Astrocyte (in vitro differentiated cells and primary cell): ENCODE results near the gene MTCP1.

Source experiments
- CTCF ChIP-seq: IDR thresholded peaks from 2 replicates; pipeline ENCODE4 v1.5.1; 2011; ENCODE audit warnings: low read depth, mild to moderate bottlenecking, inconsistent platforms, low read length, moderate library complexity; ENCODE audit not compliant: insufficient read depth
- EZH2 ChIP-seq: IDR thresholded peaks from 2 replicates; pipeline ENCODE4 v1.6.1; 2012; ENCODE audit warnings: mild to moderate bottlenecking, low read length, inconsistent platforms; ENCODE audit not compliant: insufficient read depth

GRCh38 chrX:155071694-155072280, 851 bp upstream of the MTCP1 start:
- no peak for TF ChIP-seq CTCF
- no peak for TF ChIP-seq EZH2
